ENCODE measurements around the gene LRRC73.
A peak's percentile ranks its signal among the peaks of the same experiment; 100 is the strongest.

LRRC73 gene

GRCh38 chr6:43472515-43472914 is 37.6 kb downstream of the LRRC73 start:
- ChIA-PET CTCF (no interaction called here), POLR2A (no interaction called here)
- H3K9me3 ChIP-seq (ENCODE audit: control insufficient read depth, insufficient read depth, low read depth, low read length): no peaks in the 10 kb centered on the region

GRCh38 chr6:43471399-43471798 is 38.7 kb downstream of the LRRC73 start:
- Histone ChIP-seq H3K27ac (ENCODE audit: extremely low read depth, low read depth, low read length) (no peak overlapping the region), H3K36me3 (ENCODE audit: control insufficient read depth in 2 of 2, insufficient read depth in 1 of 2, low read length in 2 of 2) (no peaks in the 10 kb centered on the region), H3K4me3 (ENCODE audit: low read depth, low read length) (no peak overlapping the region), H3K9me3 (ENCODE audit: control insufficient read depth, insufficient read depth, low read depth, low read length) (no peaks in the 10 kb centered on the region), H3K4me1 (ENCODE audit: control insufficient read depth, insufficient read depth, low read length) (peaks cover 5% of the 10 kb centered on the region; the same call in 1 of the 2 replicates)
- TF ChIP-seq GLIS1 (tag by site-specific recombination; IDR thresholded peaks at IDR 0.05) (no peak), PRDM1 (tag by site-specific recombination; IDR thresholded peaks at IDR 0.05) (peak; percentile 56)
- ChIA-PET CTCF (interaction anchor here (0.5 kb wide), 1 partner anchor 39 kb away, joined by 4 read pairs; no protein-coding TSS in a partner anchor), POLR2A (interaction anchor here (0.7 to 1.3 kb wide), 2 partner anchors 22 to 102 kb away, joined by 3 to 4 read pairs; partner anchors contain the start of gene ZNF318)

More at GRCh38 chr6:43472515-43472914, 37.6 kb downstream of the LRRC73 start:
- no peak overlapping the region for H3K4me3 ChIP-seq (ENCODE audit: low read depth, low read length)
- H3K4me1 ChIP-seq (ENCODE audit: control insufficient read depth, insufficient read depth, low read length): peaks cover 10% of the 10 kb centered on the region; the same call in 1 of the 2 replicates
- H3K36me3 ChIP-seq (ENCODE audit: control insufficient read depth in 2 of 2, insufficient read depth in 1 of 2, low read length in 2 of 2): no peaks in the 10 kb centered on the region
- TF ChIP-seq ZNF146 (tag by site-specific recombination; IDR thresholded peaks at IDR 0.05) (peak; percentile 93), ZNF24 (tag by site-specific recombination; IDR thresholded peaks at IDR 0.05) (no peak), ZNF571 (tag by site-specific recombination; IDR thresholded peaks at IDR 0.05) (no peak), ZNF26 (tag by site-specific recombination; IDR thresholded peaks at IDR 0.05) (no peak), ZNF704 (tag by site-specific recombination; IDR thresholded peaks at IDR 0.05) (no peak), ZNF280C (tag by site-specific recombination; IDR thresholded peaks at IDR 0.05) (no peak), GLIS1 (tag by site-specific recombination; IDR thresholded peaks at IDR 0.05) (no peak), FEZF1 (tag by site-specific recombination; IDR thresholded peaks at IDR 0.05) (no peak)
- H3K27ac ChIP-seq (ENCODE audit: extremely low read depth, low read depth, low read length): no peak overlapping the region

GRCh38 chr6:43469947-43470346 is 40.2 kb downstream of the LRRC73 start:
- peaks cover 5% of the 10 kb centered on the region; the same call in 1 of the 2 replicates for H3K4me1 ChIP-seq (ENCODE audit: control insufficient read depth, insufficient read depth, low read length)
- H3K4me3 ChIP-seq (ENCODE audit: low read depth, low read length): no peak overlapping the region
- CTCF ChIA-PET: interaction anchor here (0.6 to 0.7 kb wide), 3 partner anchors 183 to 505 kb away, joined by 3 read pairs; no protein-coding TSS in a partner anchor
- H3K36me3 ChIP-seq (ENCODE audit: control insufficient read depth in 2 of 2, insufficient read depth in 1 of 2, low read length in 2 of 2): no peaks in the 10 kb centered on the region
- TF ChIP-seq SP2 (tag by site-specific recombination; IDR thresholded peaks at IDR 0.05) (no peak), ZNF776 (tag by site-specific recombination; IDR thresholded peaks at IDR 0.05; ENCODE audit: borderline replicate concordance) (no peak), YY1 (tag by site-specific recombination; IDR thresholded peaks at IDR 0.05) (no peak), ZNF416 (tag by site-specific recombination; IDR thresholded peaks at IDR 0.05) (no peak), ZNF37A (tag by site-specific recombination; IDR thresholded peaks at IDR 0.05) (no peak), ZNF548 (tag by site-specific recombination; IDR thresholded peaks at IDR 0.05) (no peak), ZBTB44 (tag by site-specific recombination; IDR thresholded peaks at IDR 0.05) (no peak), GLIS2 (tag by site-specific recombination; IDR thresholded peaks at IDR 0.05) (no peak), ZEB2 (tag by site-specific recombination; IDR thresholded peaks at IDR 0.05) (no peak)
- no peak overlapping the region for H3K27ac ChIP-seq (ENCODE audit: extremely low read depth, low read depth, low read length)
- POLR2A ChIA-PET: interaction anchor here (0.7 kb wide), 1 partner anchor 106 kb away, joined by 3 read pairs; no protein-coding TSS in a partner anchor
- H3K9me3 ChIP-seq (ENCODE audit: control insufficient read depth, insufficient read depth, low read depth, low read length): no peaks in the 10 kb centered on the region

All from HEK293 (cell line).